ENCODE measurements around the gene SLC38A5.

- no peak for TF ChIP-seq POLR2A (IDR thresholded peaks at IDR 0.05)
- TF ChIP-seq, protein P1, sequence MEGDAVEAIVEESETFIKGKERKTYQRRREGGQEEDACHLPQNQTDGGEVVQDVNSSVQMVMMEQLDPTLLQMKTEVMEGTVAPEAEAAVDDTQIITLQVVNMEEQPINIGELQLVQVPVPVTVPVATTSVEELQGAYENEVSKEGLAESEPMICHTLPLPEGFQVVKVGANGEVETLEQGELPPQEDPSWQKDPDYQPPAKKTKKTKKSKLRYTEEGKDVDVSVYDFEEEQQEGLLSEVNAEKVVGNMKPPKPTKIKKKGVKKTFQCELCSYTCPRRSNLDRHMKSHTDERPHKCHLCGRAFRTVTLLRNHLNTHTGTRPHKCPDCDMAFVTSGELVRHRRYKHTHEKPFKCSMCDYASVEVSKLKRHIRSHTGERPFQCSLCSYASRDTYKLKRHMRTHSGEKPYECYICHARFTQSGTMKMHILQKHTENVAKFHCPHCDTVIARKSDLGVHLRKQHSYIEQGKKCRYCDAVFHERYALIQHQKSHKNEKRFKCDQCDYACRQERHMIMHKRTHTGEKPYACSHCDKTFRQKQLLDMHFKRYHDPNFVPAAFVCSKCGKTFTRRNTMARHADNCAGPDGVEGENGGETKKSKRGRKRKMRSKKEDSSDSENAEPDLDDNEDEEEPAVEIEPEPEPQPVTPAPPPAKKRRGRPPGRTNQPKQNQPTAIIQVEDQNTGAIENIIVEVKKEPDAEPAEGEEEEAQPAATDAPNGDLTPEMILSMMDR (IDR thresholded peaks at IDR 0.05) = no peak
- TF ChIP-seq EP300 (IDR thresholded peaks at IDR 0.05) = no peak
- TF ChIP-seq POLR2AphosphoS5 (IDR thresholded peaks at IDR 0.05) = no peak
These were observed 39.6 kb upstream of the SLC38A5 start for GRCh38 chrX:48509619-48510018.

Data from suprapubic skin (tissue), 4 donors.